GM19372 (cell line): ENCODE results near the gene SLC30A4.
"Not testable (repeated sequence)": the region's sequence is repeated elsewhere in the genome, so short reads cannot be mapped to it uniquely, and the experiment has no call there.

Source experiments
- ATAC-seq: cut with Tn5 transposase; IDR thresholded peaks from one replicate; pipeline ENCODE4 v1.9.1; 2021; ENCODE audit warnings: mild to moderate bottlenecking, low read depth, moderate library complexity; ENCODE audit not compliant: unreplicated experiment

SLC30A4 gene, protein sequence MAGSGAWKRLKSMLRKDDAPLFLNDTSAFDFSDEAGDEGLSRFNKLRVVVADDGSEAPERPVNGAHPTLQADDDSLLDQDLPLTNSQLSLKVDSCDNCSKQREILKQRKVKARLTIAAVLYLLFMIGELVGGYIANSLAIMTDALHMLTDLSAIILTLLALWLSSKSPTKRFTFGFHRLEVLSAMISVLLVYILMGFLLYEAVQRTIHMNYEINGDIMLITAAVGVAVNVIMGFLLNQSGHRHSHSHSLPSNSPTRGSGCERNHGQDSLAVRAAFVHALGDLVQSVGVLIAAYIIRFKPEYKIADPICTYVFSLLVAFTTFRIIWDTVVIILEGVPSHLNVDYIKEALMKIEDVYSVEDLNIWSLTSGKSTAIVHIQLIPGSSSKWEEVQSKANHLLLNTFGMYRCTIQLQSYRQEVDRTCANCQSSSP

DNA sequence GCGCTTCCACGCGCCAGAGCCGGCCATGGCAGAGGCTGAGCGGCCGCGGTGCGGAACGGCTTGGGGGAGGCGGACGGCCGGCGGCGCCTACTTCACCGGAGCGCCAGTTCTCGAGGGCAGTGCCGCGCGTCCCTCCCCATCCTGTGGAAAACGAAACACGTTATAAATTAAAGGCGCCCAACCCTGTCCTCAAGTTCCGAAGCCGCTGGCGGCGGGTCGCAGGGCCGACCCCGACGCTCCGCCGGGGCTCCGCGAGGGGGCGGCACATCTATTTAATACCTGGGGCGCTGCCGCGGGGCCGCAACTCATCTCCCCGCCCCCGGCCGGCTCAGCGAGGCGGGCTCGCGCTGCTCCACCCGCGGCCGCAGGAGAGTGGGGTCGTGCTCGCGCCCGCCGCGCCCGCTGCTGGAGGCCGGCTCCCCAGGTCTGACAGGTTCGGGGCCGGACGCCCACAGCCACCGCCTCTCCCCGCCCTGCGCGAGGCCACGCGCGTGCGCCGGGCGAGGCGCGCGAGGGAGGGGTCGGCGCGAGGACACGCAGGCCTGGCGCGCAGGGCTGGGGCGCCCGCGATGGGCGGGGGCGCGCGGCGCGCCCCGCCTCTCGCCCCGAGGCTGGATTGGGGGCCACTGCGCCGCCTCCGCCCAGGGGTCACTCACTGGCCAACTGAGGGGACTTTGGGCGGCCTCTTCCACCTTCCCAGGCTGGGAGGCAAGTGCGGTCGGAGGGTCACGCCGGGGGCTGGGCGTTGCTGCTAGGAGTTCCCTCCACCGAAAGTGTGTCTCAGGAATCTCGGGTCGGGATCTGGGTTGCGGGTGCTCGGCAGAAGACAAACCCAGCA is at the start of gene SLC30A4:
SLC30A4 (minus strand) TSS at position 428 of the 838 bp plus-strand sequence; CDS start at position 27, 401 bp downstream.
- ATAC-seq = peak; percentile 74

DNA sequence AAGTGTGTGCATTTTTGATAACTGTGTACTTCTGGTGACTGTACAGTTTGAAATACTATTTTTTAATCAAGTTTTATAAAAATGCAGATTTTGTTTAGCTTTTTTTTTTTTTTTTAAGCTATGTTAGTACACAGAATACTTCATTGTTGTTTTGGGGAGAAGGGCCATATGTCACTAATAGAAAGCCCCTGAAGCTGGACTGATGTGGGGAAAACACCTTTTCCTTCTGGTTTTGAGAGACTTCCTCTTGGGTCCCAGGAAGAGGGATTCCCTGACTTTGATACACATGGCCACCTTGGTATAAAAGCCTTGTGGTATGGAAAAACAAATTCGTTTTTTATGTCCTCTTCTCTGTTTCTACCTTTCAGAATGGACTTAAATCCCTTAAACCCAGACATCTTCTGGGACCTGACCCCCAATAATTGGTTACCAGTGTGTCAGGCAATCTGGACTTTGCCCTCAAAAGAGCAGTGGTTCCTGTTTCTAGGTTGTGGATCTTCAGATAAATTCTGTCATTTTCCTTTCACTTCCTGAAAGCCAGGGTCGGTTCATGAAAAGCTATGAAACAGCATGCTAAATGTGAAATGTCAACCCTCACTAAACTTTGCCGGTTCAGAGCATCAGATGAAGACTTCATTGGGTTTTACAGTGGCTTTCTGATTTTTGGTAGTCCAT is 33.5 kb upstream of the SLC30A4 start:
- no peak for ATAC-seq

DNA sequence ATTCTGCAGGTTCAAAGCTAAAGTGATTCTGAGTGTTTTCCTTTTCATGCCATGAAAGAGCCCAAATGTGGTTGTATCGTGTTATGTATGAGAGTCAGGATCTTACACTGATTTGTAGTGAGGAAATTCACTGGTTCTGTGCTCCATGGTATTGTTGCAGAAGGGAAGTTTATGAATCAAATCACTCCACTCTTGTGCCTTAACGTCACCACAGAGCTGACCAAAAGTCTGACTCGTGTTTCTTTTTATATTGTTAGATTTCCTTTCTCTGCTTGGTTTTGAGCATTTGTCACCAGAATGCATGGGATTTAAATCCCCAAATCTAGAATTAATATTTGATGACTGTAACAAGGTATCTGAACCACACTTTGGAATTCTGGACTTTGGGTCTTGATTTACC is 29.1 kb upstream of the SLC30A4 start:
- ATAC-seq = no peak

DNA sequence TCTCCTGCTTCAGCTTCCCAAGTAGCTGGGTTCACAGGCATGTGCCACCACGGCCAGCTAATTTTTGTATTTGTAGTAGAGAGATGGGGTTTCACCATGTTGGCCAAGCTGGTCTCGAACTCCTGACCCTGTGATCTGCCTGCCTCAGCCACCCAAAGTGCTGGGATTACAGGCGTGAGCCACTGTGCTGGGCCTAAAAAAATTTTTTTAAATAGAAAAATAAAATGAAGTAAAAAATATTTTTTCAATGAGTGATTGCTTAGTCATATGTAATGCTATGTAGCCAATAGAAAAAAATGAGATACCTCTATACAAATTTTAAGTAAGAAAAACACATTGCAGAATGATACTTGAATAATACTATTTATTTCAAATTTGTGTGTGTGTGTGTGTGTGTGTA is 27.9 kb upstream of the SLC30A4 start:
- no peak for ATAC-seq

DNA sequence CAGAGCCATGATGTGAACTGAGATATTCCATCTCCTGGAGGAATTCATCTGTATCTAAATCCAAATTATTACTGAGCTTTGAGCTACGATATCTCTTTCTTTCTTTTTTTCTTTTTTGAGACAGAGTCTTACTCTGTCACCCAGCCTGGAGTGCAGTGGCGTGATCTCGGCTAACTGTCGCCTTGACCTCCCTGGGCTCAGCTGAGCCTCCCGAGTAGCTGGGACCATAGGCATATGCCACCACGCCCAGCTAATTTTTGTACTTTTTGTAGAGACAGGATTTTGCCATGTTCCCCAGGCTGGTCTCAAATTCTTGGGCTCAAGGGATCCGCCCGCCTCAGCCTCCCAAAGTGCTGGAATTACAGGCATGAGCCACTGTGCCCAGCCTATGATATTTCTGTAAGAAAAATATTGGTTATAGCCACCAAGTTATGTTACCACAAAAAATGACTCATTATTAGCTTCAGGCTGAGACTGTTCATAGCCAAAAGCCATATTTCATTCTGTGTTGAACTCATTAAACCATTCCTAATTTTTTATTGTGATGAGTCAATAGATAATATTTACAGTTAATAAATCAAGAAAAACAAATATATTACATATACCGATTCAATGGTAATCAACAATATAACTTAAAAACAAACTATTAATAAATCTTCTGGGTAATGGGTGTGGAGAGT is 27.1 kb upstream of the SLC30A4 start:
- ATAC-seq = no peak

DNA sequence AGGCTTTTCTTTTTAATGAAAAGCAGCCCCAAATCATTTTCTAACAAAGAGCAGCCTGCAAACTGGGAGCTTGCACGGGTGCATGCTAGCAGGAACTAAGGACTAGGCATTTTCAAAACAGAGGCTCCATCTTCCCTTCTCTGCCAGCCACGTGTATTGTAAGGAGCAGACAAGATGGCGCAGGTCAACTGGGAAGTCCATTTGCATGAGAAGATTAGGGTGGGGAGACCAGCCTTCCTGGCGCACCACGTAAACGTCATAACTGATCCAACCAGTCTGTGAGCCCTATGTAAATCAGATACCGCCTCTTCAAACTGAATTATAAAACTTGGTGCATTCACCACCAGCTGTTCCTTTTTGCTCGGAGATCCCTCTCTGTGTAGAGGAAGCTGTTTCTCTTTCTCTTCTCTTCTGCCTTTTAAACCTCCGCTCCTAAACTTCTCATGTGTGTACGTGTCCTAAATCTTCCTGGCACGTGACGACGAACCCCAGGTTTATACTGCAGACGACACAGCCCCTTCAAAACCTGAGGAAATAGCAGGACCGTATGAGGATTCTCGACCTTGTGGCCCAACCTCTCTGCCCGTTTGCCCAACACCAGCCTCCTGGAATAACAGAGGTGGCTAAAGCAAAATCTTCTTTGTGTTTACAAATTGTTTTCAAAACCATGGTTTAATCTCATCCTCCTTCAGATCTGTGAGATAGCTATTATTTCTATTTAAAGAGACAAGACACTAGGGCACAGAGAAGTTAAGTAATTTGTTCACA is 26.4 kb upstream of the SLC30A4 start:
- ATAC-seq = no peak

DNA sequence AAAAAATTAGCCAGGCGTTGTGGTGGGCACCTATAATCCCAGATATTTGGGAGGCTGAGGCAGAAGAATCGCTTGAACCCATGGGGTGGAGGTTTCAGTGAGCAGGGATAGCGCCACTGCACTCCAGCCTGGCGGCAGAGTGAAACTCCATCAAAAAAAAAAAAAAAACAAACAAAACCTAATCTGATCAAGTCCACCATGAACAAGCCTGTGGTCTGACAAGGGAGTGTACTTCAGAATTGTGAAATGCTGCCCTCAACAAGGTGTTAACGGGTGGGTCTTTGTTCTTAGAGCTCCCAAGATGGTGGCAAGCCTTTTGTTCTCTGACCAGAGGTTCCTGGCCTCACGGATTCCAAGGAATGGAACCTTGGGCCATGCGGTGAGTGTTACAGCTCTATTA is 24.2 kb upstream of the SLC30A4 start:
- no peak for ATAC-seq

DNA sequence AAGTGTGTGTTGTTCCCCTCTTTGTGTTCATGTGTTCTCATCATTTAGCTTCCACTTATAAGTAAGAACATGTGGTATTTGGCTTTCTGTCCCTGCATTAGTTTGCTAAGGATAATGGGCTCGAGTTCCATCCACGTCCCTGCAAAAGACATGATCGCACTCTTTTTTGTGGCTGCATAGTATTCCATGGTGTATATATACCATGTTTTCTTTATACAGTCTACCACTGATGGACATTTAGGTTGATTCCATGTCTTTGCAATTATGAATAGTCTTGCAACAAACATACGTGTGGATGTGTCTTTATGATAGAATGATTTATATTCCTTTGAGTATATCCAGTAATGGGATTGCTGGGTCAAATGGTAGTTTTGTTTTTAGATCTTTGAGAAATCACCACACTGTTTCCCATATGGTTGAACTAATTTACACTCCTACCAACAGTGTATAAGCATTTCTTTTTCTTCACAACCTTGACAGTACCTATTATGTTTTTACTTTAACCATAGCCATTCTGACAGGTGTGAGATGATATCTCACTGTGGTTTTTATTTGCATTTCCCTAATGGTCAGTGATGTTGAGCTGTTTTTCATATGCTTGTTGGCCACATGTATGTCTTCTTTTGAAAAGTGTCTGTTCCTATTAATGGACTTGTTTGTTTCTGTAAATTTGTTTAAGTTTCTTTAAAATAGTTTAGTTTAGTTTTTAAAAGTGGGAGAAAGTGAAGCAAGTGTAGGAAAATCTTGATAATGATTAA is 21.9 kb upstream of the SLC30A4 start:
- no peak for ATAC-seq

DNA sequence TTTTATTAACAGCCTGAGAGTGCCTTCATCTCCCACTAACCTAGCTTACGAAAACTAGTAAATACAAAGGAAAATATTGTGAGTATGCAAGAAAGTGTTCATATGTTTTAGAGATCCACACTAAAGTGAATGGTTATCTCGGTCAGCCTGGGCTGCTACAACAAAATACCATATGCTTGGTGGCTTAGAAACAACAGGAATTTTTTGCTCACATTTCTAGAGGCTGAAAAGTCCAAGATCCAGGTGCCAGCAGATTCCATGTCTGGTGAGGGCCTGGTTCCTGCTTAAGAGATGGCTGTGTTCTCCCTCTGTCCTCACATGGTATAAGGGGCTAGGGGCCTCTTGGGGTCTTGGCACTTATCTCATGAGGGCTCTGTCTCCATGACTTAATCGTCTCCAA is 20.5 kb upstream of the SLC30A4 start:
- no peak for ATAC-seq

DNA sequence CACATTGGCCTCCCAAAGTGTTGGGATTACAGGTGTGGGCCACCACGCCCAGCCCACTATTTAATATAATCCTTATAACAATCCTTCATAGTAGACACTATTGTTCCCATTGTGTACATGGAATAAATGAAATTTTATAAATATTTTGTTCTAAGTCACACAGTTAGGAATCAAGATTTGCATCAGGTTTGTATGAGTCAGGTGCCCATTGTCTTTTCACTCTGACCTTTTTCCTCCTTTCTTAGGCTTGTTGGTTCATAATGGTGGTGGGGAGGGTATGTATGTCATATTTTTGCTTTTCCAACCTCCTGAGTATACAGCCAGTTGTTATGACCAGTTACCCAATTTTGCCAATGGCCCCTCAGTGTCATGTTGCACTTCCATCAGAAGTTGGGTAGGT is 18.0 kb upstream of the SLC30A4 start:
- ATAC-seq = no peak

DNA sequence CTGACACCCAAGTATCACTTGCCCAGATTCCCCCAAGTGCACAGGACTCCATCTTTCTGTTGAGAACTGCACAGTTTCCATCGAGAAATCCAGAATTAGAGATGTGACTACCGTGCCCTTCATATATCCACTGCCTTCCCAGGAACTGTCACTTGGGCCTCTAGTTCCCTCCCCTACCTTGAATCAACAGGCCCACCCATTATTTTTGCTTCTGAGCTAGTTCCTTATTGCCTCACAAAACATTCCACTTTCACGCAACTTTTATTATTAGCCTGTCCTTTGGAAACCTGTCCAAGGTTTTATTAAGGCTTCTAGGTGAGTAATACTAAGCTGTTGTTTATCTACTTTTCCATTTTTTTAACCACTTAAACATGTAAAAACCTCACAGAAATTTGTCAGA is 17.1 kb upstream of the SLC30A4 start:
- no peak for ATAC-seq

DNA sequence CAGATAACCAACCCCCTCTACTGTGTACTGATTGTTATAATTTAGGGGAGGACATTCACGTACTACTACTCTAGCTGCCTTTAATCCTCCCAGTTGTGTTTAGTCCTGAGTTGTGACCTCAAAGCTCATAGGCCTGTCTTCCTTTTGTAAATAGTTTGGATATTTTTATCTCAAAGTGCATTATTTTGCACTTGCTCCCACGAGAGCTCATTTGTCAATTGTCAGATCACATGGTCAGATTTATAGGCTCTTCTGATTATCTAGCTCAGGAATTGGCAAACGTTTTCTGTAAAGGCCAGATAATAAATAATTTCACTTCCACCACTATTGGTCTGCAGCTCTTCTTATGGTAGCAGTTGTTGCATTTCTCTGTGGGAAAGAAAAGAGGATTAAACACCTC is 14.4 kb upstream of the SLC30A4 start:
- ATAC-seq = no peak

DNA sequence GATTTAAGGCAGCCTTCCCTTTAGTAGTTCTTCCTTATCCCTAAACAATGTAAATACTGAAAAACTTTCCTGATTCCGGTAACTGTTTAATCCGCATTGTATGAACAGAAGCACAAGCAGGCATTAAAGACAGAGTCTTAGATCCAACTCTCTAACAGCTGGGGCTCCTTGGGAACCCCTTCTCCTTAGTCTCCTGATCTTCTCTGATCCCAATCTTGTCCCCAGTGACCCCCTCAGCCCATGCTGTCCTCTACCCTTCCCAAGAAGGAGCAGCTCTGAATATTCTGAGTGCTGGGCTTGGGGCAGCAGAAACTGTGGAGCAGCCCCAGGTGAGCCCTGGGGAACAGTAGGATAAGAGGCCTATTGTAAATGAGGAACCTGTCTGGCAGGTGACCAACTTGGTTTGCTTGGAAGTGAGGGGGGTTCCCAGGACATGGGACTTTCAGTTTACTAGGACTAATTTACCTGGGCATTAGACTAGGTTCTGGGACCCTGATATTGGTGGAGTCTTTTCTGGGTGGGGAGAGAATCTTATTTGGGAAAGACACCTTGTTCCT is 13.0 kb upstream of the SLC30A4 start:
- no peak for ATAC-seq

DNA sequence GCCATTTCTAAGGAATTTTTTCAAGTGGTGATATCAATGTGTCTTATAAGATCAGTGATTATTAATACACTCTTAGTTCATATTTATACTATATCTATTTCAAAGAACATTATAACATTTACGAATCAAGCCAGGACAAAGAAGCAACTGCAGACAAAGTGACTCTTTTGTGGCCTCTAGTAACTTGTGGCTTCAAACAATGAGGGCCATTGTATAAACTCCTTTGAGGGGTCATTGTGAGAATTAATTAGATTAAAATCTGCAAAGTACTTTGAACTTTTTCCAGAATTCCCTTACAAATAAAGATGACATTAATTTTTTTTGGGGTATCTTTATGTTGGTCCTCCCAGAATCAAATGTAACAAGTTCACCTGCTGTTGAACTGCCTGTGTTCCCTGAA is 12.3 kb upstream of the SLC30A4 start:
- ATAC-seq = no peak

DNA sequence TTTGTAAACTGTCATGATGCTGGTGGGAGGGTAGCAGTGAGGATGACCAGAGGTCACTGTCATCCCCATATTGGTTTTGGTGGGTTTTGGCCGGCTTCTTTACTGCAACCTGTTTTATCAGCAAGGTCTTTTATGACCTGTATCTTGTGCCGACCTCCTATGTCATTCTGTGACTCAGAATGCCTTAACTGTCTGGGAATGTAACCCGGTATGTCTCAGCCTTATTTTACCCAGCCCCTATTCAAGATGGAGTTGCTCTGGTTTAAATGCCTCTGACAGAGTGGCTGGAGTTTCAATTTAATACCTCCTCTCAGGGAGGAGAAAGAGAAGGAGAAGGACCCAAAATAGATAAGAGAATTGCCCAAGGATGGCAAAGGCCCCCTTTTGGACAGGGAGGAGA is 10.3 kb upstream of the SLC30A4 start:
- not testable (repeated sequence) for ATAC-seq

DNA sequence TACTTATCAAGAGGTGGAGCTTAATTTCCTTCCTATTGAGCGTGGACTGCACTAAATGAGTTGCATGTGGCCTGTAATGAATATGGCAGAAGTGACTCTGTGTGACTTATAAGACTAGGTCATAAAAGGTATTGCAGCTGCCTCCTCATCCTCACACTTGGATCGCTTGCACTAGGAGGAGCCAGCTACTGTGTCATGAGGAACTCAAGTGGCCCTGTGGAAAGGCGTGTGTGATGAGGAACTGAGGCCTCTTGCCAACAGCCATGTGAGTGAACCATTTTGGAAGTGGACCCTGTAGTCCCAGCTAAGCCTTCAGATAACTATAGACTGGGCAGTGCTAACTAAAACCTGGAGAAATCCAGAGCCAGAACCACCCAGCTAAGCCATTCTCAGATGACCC is 7.1 kb upstream of the SLC30A4 start:
- ATAC-seq = no peak

DNA sequence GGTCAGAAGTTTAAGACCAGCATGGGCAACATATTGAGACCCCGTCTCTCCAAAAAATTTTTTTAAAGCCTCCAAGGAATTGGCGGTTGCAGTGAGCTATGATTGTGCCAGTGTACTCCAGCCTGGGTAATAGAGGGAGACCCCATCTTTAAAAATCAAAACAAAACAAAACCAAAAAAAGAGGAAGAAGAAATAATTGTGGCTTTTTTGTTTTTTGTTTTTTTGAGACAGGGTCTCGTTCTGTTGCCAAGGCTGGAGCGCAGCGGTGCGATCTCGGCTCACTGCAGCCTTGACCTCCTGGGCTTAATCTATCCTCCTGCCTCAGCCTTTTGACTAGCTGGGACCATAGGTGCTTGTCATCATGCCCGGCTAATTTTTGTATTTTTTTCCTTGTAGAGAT is 4.5 kb upstream of the SLC30A4 start:
- no peak for ATAC-seq

DNA sequence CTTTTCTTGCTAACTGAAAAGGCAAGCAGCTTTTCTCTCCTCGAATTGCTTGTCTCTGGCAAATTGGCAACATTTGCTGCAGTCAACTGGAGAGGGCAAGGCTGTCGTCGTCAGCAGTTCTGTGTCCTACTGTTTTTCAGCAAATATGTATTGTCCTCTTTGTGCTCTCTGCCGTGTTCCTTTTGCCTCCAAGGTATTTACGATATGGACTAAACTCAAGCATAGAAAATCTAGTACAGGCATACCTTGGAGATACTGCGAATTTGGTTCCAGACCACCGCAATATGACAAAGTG is 558 bp upstream of the SLC30A4 start:
- ATAC-seq = no peak
